Suppressor macrophage (primary cell): Measurements from ENCODE around the gene SDF4.
A peak's percentile ranks its signal among the peaks of the same experiment; 100 is the strongest.

ENCODE experiments used
- DNase-seq, 4 experiments: peaks; one replicate each; pipeline ENCODE4 v3.0.0-alpha.2; 2020 to 2022

SDF4 gene

DNA sequence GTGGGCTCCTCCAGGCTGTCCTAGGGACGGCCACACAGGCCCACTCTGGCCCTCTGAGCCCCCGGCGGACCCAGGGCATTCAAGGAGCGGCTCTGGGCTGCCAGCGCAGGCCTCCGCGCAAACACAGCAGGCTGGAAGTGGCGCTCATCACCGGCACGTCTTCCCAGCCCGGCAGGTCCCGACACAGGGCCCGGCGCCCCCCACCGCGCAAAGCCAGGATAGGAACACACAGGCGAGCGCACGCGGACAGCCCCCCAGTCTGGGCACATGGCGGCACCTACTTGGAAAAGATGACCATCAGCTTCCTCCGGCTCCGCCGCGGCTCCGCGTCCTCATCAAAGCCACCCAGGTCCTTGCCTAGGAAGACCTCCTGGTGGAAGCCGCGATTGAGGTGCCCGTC, 3.6 kb downstream of the SDF4 start:
- no peak for DNase-seq

GRCh38 chr1:1227386-1227785, 4.4 kb downstream of the SDF4 start:
- no peak for DNase-seq

DNA sequence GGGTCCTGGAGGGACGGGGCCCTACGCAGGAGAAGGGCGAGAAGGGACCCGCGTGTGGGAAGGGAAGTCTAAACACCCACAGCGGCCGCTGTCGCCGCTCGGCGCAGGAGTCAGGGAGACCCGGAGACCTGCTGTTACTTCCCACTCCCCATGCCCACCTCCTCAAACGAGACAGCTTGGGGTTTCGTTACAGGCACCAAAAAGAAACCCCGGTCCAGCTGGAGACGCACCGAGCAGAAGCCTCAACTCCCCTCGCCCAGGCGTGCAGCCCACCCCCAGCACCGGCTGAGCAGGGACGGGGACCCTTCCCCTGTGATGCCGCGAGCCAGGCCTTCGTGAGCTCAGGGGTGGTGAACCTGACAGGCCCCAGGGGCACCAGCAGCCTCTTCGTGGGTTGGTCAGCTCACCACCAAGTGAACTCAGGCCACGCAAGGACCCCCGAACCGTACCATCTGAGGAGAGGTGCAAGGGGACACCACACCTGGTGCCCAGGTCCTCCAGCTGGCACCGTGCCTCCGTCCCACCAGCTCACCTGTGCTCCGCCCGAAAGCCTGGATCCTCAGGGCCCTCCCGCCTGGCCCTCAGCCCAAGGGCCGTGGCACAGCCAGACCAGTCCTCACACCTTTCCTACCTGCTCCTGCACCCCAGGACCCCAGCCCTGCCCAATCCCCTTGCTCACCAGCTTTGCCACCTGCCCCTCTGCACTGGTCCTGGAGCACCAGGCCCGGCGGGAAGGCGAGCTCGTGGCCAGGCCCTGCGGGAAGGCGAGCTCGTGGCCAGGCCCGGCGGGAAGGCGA, 5.0 kb downstream of the SDF4 start:
- no peak for DNase-seq

GRCh38 chr1:1225913-1226312, 5.9 kb downstream of the SDF4 start:
- DNase-seq = no peak

DNA sequence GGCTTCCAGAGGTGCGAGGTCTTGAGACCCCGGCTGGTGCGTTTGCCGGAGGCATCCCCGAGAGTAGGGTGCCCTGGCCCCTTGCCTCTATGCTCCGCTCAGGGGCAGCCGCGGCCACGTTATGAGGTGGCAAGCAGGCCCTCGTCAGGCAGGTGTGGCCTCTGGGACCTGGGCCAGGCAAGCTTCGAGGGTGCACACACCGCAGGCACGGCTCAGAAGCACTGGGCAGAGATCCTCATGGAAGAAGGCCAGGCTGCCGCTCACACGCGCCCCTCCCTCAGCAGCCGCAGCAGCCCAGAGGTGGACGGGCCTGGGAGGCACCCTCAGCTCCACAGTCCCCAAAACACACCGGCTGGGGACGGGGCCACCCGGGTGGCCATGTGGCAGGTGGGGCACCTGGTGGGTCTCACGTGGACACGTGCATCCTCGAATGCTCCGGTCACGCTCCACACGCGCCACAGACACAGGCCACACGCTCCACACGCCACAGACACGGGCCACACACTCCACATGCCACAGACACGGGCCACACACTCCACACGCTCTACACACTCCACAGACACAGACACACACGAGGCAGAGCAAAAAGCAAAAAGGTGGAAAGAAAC, 6.5 kb downstream of the SDF4 start:
- no peak for DNase-seq

- no peak for DNase-seq
These were observed 7.9 kb downstream of the SDF4 start for GRCh38 chr1:1223891-1224290.

- no peak for DNase-seq
These were observed 8.5 kb downstream of the SDF4 start for GRCh38 chr1:1223321-1223720.

DNA sequence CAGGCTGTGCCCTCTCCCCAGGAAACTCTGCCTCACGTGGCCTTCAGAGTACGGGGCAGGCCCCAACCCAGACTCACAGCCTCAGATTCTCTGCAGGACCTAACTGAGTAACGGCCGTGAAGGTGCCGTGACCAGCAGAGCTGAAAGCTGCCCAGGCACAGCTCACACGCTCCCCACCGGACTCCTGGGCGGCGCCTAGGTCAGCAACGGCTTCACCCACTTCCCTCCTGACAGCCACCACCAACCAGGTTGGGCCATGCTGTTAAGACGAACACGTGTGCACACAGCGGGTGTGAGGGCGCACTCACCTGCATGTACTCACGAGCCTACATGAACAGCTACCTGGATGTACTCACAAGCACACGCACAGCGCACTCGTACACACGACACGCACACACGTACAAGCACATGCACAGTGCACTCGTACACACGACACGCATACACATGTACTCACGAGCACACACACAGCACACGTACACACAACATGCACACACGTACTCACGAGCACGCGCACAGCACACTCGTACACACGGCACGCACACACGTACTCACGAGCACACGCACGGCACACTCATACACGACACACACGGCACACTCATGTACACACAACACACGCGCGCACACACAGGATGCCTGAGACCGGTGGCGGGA, 9.1 kb downstream of the SDF4 start:
- DNase-seq = no peak

GRCh38 chr1:1221887-1222574, 9.8 kb downstream of the SDF4 start:
- no peak for DNase-seq

DNA sequence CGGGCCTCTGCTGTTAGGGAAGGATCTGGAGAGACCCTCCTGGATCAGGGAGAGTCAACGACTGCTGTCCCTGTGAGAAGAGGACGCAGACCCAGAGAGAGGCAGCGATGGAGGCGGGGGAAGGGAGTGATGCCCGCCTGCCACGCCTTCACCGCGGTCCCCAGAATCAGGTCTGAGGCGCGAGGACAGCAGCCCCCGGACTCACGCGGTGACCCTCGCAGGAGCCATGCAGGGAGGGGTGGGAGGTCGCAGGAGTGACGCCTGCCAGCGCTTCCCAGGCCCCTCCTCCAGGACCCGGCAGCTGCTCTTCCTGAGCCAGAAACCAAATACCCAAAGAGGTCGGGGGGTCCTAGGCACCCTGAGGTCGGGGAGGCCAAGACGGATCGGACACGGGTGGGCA, 11.6 kb downstream of the SDF4 start:
- DNase-seq = no peak

GRCh38 chr1:1219341-1219740, 12.5 kb downstream of the SDF4 start:
- DNase-seq = no peak

DNA sequence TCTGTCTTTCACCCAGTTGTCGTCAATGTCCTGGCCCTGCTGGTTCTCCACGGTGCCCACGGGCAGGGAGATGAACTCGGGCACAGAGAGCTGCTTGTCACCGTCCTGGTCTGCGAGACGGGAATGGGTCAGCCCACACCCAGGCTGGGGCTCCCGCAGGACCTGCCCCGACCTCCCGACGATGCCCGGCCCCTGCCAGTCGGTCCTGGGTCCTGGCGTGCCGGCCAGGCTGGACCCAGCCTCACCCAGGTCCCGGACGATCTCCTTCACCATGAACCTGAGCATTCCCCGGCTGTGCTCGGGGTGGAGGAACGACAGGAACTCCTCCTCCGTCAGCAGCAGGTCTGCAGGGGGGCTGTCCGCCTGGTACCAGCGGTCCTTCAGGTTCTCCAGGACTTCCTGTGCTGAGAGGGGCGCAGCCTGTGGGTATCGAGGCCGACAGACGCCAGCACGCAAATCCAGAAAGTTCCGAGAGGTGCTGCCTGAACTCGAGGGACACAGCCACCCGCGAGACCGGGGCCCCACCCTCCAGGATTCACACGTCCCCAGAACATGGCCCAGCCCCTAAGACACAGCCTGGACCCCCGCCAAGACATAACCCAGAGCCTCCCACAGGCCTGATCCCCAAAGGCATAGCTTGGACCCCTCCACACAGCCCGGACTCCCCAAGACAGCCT, 13.1 kb downstream of the SDF4 start:
- no peak for DNase-seq

GRCh38 chr1:1217621-1218523, 13.9 kb downstream of the SDF4 start:
- no peak for DNase-seq

- no peak for DNase-seq
These were observed 14.8 kb downstream of the SDF4 start for GRCh38 chr1:1216770-1217620.

DNA sequence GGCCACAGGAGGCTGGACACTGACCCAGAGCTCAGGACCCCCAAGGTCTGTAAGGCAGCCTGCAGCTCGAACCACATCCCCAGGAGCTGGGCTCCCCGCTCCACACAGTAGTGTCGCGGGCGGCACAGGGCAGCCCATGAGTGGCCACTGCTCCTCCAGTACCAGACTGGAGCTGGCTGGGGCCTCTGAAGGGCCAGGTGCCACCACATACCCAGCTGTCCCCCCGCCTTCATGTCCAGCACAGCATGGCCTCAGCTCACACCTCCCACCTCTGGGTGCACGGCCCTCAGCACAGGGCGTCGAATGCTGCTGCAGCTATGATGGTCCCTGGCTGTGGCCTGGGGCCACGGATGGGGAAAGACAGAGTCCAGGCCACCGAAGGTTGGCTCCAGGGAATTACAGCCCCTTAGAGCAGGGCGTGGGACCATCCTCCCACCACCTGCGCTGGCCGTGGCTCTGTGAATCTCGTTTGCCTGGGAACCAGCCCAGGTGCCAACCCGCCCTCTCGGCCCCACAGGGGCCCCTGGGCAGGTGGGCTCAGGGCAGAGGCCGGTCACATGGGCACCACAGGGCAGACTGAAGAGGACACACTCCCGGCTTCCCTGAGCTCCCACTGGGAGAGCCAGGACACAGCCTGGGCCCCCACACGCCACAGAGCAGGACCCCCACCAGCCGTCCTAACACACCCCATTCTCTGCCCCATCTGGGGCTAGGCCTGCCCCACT, 15.8 kb downstream of the SDF4 start:
- no peak for DNase-seq

GRCh38 chr1:1215080-1215676, 16.6 kb downstream of the SDF4 start:
- no peak for DNase-seq

DNA sequence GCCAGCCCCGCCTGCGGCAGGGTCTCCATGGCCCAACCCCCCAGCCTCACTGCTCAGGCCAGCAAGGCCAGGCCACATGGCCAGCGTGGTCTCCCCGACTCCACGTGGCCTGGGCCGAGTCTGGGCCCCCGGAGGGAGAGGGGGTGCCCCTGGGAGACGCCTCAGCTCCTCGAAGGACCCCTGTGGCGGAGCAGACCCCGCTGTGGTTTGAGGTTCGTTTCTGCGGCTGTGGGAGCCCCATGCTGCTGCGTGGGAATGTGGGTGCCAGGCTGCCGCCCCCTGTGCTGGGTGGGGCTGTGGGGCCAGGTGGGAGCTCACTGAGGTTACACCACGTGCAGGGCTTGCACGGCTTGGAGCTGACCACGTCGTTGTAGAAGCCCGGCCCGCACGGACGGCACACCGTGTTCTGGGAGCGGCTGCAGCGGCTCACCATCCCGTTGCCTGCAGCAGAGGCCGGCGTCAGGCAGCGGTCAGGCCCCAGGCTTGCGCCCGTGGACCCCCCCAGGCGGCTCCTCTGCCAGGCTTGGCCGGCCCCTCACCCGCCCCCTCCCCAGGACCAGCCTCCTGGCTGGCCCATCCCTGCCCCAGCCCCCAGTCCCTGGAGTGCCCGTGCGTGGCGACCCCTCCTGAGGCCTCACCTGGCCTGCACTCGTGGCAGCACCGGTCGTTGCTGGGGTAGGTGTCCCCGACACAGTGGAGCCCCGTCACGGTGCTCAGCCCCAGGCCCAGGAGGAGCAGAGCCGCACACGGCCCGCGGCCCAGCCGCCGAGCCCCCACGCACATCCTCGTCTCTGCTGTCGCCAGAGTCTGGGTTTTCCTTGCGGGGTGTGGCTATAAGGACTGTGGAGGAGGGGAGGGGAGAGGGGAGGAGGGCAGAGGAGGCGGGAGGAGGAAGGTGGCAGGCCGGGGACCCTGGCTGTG, 18.2 kb downstream of the SDF4 start, which contains the start of gene TNFRSF4:
Gene TNFRSF4, minus strand, starts transcription at position 809 of the 921 bp plus-strand sequence. Its CDS starts 26 bp downstream, at position 783.
- DNase-seq = peak in 1 of 4 experiments; percentile 27

DNA sequence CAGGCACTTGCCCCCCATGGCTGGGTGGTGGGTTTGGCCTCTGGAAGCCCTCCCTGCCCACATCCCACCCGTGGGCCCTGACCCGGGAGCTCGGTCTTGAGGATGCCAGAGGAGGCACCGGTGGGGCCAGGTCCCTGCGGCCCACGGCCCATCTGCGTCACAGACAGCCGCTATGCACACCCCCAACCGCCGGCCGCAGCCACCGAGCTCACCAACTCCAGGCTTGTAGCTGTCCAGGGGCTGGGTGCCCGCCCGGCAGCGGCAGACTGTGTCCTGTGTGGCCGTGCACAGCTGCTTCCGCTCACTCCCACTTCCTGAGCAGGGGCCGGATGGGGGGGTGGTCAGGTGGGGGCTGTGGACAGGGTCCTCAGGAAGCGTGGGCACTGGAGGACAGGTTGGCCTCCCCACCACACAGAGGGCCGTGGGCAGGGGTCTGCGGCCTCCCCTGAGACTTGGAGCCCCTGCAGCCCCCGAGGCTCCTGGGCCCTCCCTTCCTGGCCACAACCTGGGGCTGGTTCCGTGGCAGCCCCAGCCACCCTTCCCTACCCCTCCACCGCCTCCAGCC, 18.9 kb downstream of the SDF4 start:
- DNase-seq = peak; percentile 39 to 79 (median 62)
